HG02623 (cell line): ENCODE data around the gene INTS14.
"Not testable (repeated sequence)": the region's sequence is repeated elsewhere in the genome, so short reads cannot be mapped to it uniquely, and the experiment has no call there.

Experiments
- ATAC-seq: cut with Tn5 transposase; IDR thresholded peaks from one replicate; pipeline ENCODE4 v1.9.1; 2021; ENCODE audit warnings: moderate library complexity; ENCODE audit not compliant: unreplicated experiment

The INTS14 gene

DNA sequence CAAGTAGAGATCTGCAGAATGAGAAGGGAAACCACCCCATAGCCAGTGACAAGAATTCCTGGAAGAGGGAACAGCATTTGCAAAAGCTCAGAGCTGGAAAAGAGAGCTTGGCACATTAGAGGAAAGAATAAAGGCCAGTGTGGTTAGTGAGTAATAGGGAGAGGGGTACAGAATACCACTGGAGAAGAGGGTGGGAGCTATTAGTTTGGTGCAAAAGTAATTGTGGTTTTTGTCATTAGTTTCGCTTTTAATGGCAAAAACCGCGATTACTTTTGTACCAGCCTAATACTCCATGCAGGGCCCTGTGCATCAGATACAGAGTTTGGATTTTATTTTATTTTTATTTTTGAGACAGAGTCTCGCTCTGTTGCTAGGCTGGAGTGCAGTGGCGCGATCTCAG lies 20.6 kb upstream of the INTS14 start:
- no peak for ATAC-seq

GRCh38 chr15:65630760-65631159 lies 19.8 kb upstream of the INTS14 start:
- ATAC-seq = peak; percentile 48

DNA sequence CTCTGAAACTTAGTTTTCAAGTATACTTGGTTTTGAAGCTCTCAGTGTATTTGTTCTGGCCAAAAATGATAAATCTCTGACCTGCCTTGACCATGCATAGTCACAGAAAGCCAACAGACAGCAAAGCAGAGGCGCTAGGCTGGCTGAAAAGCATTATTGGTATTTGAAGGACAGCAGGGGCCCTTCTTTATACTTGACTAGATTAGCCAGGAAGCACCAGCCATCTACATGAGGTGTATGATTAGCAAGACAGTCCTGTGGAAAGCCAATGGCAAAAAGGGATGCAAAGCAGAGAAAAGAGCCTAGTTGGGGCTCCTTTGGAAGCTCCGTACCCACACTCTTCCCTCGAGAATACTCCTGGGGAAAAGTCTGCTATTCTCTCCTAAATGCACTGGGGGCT lies 18.6 kb upstream of the INTS14 start:
- ATAC-seq = no peak

GRCh38 chr15:65626856-65627255 lies 15.9 kb upstream of the INTS14 start:
- no peak for ATAC-seq

DNA sequence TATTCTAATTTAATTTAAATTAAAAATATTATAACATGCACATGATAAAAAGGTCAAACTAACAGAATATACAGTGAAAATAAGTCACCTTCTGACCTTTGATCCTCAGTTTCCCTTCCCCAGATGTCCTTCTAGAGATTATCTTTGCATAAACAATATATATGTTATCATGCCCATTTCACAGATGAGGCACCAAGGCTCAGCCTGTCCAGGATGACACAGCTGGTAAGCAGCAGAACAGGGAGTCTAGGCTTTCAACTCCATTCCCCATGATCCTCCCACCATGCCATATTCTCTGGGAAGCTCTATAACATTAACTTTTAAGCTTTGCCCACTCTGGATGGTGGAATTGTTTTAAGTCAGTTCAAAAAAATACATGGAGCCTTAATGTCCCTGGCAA lies 12.2 kb upstream of the INTS14 start:
- ATAC-seq = no peak

- ATAC-seq = no peak
Measured at GRCh38 chr15:65621638-65622037, 10.7 kb upstream of the INTS14 start, which contains the start of gene SLC24A1. TSS of gene SLC24A1 (plus strand) at chr15:65621938. CDS start at chr15:65624081, 2,143 bp downstream.

- no peak for ATAC-seq
Measured at GRCh38 chr15:65620833-65621232, 9.9 kb upstream of the INTS14 start.

GRCh38 chr15:65619626-65620290 lies 8.8 kb upstream of the INTS14 start:
- no peak for ATAC-seq

GRCh38 chr15:65618560-65619109 lies 7.7 kb upstream of the INTS14 start:
- ATAC-seq = no peak

- ATAC-seq = not testable (repeated sequence)
Measured at GRCh38 chr15:65615887-65616286, 5.0 kb upstream of the INTS14 start.

- no peak for ATAC-seq
Measured at GRCh38 chr15:65612949-65613744, 2.2 kb upstream of the INTS14 start.

- ATAC-seq = no peak
Measured at GRCh38 chr15:65612616-65612946, 1.6 kb upstream of the INTS14 start.

DNA sequence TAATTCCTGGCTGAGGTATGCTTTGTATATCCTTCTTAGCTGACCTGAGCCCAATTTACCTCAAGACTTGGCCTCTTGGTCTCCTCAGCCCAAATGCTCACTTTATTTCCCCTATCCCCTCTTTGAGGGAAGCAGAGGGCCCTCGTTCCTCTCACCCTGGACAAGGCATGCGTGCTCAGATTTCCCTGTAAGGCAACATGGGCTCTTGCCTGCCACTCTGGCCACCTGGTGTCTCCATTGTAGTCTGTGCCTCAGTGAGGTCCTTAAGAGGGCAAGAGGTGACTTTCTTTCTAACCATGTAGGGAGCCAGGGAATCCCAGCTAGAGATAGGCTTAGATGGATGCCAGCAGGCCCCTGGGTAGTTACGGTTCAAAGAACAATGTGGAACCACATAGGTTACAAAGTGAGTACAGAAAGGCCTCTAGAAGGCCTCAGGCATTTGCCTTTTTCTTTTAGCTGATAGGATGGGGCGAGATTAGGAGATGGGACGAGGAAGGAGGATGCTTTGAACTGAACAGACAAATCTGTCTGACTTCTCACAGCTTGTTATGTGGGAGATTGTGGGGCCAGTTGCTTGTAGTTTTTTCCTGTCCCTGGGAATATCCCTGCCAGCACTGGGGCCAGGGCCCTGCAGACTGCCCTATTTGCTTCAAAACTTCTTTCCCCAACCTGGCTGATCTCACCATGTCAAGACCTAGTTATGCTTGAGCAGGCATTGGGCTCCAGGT lies 1.1 kb upstream of the INTS14 start:
- no peak for ATAC-seq

DNA sequence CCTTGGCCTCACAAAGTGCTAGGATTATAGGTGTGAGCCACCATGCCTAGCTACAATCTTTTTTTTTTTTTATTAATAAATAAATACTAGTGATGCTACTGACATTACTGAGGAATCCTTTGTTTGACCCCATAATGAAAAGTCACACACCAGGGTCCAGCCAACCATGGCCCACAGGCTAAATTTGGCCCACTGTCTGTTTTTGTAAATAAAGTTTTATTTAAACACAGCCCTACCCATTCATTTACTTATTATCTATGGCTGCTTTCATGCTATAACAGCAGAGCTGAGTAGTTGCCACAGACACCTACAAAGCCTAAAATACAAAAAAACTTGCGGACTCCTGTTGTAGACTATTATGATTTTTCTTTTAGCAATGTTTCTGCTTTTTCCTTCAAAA lies 7.4 kb downstream of the INTS14 start:
- no peak for ATAC-seq

GRCh38 chr15:65603134-65603533 lies 7.8 kb downstream of the INTS14 start:
- ATAC-seq = no peak

DNA sequence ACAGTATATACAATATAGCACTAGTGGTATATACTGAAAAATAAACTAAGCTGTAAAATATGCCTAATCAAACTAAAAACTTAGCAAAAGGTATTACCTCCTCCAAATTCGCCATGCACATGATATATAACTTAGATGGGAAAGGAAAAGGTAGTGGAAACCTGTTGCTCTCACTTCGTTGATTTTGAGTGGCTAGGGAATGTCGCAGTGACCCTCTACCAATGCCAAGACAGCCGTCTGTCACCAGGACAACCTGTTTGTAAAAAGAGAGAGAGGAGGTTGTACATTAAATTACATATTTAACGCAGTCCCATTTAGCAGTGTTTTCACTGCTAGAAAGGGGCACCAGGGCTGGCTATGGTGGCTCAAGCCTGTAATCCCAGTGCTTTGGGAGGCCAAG lies 11.3 kb downstream of the INTS14 start:
- no peak for ATAC-seq

DNA sequence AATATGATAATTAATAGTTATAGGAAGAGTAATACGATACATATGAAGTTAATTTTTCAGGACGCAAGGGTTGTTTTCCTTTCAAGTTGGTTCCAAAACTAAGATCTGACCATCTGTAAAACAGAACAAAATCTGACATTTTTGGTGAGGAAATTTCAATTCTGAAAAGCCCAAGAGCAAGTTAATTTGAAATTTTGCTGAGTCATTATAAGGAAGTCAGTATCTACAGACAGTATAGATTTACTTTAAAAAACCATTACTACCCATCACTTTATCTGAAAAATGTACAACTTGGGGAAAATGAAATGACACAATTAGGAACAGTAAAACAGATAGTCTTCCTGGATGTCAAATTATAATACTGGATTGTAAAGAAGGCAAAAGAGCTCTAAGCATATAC lies 12.5 kb downstream of the INTS14 start:
- ATAC-seq = no peak

DNA sequence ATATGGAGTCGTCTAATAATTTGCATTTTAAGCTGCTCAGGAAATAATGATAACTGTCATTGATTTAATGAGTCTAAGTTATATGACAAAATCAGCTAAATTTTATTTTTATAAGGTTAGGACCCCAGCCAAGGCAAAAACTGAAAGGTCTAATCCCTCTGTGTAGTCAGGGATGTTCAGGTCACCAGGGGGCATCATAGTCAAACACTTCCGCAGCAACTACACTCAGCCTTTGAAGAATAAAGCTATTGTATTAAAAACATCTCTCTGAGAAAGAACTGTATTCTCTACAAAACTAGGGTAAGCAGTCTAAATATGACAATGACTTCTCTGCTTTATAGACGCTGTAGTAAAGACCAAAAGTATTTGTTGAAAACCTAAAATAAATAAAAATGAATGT lies 15.0 kb downstream of the INTS14 start:
- ATAC-seq = no peak

DNA sequence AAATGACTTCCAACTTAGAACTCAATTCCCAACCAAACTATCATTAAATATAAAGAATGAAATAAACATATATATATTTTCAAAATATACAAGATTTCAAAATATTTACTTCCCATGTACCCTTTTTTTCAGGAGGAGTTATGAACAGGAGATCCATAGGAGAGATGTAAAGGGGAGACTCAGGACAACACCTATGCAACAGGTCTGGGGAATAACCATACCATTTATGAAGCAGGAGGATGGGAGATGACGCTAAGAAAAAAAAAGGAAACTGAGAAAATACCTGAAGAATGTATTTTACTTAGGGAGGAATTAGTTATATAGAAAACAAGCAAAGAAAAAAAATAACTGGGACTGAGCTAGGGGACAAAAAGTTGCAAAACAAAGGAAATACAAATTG lies 23.8 kb downstream of the INTS14 start:
- ATAC-seq = no peak

- ATAC-seq = no peak
Measured at GRCh38 chr15:65584241-65584640, 26.7 kb downstream of the INTS14 start.

- ATAC-seq = no peak
Measured at GRCh38 chr15:65583701-65584100, 27.2 kb downstream of the INTS14 start.

DNA sequence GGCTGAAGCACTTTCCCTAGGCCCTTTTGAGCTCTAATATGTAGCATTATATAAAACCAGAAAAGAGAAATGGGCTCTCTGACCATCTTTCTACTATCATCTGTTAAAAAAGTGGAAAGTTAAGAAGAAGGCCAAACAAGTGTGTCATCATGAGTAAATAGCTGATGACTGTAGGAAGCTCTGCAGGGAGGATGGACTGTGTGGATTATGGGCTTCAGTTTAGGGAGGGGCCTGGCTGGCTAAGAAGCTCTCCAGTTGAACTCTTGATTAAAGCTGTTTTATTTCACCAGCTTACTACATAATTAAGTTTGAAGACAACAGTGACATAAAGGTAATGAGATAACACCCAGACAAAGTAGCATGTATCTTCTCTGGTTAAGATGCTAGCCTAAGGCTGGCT lies 30.6 kb downstream of the INTS14 start:
- ATAC-seq = no peak
